PC-9 (cell line): Measurements from ENCODE around the gene IKZF1. TPM values are rescaled to one million over a fixed set of nuclear protein-coding genes. Genes with fewer than 3 reads are reported as not detected.

Source experiments
- BruUV-seq: library from RNA; stranded (reverse); fragments of 400-500 nt; replicated peaks from 2 replicates; lab custom pipeline; 2021; lab: Mats Ljungman, UMichigan
- CTCF ChIA-PET: fragments of 300-600 bp; sonication (Branson Sonifier 250); formaldehyde crosslinking; loops from one replicate; lab custom pipeline; 2022; ENCODE audit warnings: antibody characterized with exemption; lab: Charles Lee
- POLR2A ChIA-PET: fragments of 300-600 bp; sonication (Branson Sonifier 250); formaldehyde crosslinking; loops from one replicate; lab custom pipeline; 2022; ENCODE audit warnings: antibody characterized with exemption; ENCODE audit not compliant: unreplicated experiment; lab: Charles Lee
- DNase-seq, 2 experiments: peaks; one replicate each; pipeline versions ENCODE4 v3.0.0 to v3.0.0-alpha.2; 2015 to 2022; ENCODE audit warnings: mixed read lengths in 1 of 2
- H2AFZ ChIP-seq: fragments of 200-600 bp; sonication (generic); 2 replicates; pipeline ENCODE4 v1.8.1; 2017; ENCODE audit warnings: antibody characterized with exemption
- H3F3A ChIP-seq: fragments of 200-600 bp; sonication (generic); 2 replicates; pipeline ENCODE4 v1.8.1; 2017; ENCODE audit warnings: antibody characterized with exemption, mild to moderate bottlenecking, low read depth; ENCODE audit not compliant: insufficient read depth
- H3K27ac ChIP-seq: fragments of 200-600 bp; sonication (generic); 2 replicates; pipeline ENCODE4 v1.6.1; 2016; ENCODE audit warnings: mixed run types
- H3K27me3 ChIP-seq: fragments of 200-600 bp; sonication (generic); 2 replicates; pipeline ENCODE4 v1.6.1; 2016; ENCODE audit warnings: low read depth, mixed run types; ENCODE audit not compliant: insufficient read depth
- H3K36me3 ChIP-seq: fragments of 200-600 bp; sonication (generic); 2 replicates; pipeline ENCODE4 v1.6.1; 2016; ENCODE audit warnings: low read depth, mixed run types
- H3K4me1 ChIP-seq: fragments of 200-600 bp; sonication (generic); replicated peaks from 2 replicates; pipeline ENCODE4 v1.6.1; 2016; ENCODE audit warnings: mixed run types; ENCODE audit not compliant: insufficient read depth
- H3K4me2 ChIP-seq: fragments of 200-600 bp; sonication (generic); 2 replicates; pipeline ENCODE4 v1.6.1; 2017; ENCODE audit warnings: mixed run types
- H3K4me3 ChIP-seq: fragments of 200-600 bp; sonication (generic); 2 replicates; pipeline ENCODE4 v1.6.1; 2016; ENCODE audit warnings: mixed run types
- H3K79me2 ChIP-seq: fragments of 200-600 bp; sonication (generic); 2 replicates; pipeline ENCODE4 v1.6.1; 2017; ENCODE audit warnings: low read depth, mixed run types
- H3K9me2 ChIP-seq: fragments of 200-600 bp; sonication (generic); 2 replicates; pipeline ENCODE4 v1.8.1; 2017; ENCODE audit warnings: mild to moderate bottlenecking; ENCODE audit not compliant: insufficient read depth
- H3K9me3 ChIP-seq: fragments of 200-600 bp; sonication (generic); 2 replicates; pipeline ENCODE4 v1.8.1; 2016; ENCODE audit warnings: low read depth; ENCODE audit not compliant: insufficient read depth
- H4K20me1 ChIP-seq: fragments of 200-600 bp; sonication (generic); 2 replicates; pipeline ENCODE4 v1.8.1; 2017; ENCODE audit not compliant: insufficient read depth
- EZH2 ChIP-seq: fragments of 200-600 bp; sonication (generic); IDR thresholded peaks from 2 replicates; pipeline ENCODE4 v1.8.0; 2017; ENCODE audit warnings: antibody characterized with exemption, low read depth
- intact Hi-C: fragments of 100-400 bp; cut with micrococcal nuclease; formaldehyde crosslinking; loops from one replicate; pipeline ENCODE4 v1.10.0; 2022; ENCODE audit not compliant: unreplicated experiment
- total RNA-seq: library from RNA; stranded (reverse); gene quantifications from 2 replicates; pipeline ENCODE4 v1.2.3, GENCODE V29; 2021
- TF ChIP-seq, protein P1 (sequence below): fragments of 200-600 bp; sonication (generic); conservative IDR thresholded peaks from 2 replicates; pipeline ENCODE4 v1.6.1; 2017; ENCODE audit warnings: mixed run types, antibody characterized with exemption, mild to moderate bottlenecking, moderate library complexity

The IKZF1 gene
- total RNA-seq, 1 experiment from 2014 or later, result not detected

DNA sequence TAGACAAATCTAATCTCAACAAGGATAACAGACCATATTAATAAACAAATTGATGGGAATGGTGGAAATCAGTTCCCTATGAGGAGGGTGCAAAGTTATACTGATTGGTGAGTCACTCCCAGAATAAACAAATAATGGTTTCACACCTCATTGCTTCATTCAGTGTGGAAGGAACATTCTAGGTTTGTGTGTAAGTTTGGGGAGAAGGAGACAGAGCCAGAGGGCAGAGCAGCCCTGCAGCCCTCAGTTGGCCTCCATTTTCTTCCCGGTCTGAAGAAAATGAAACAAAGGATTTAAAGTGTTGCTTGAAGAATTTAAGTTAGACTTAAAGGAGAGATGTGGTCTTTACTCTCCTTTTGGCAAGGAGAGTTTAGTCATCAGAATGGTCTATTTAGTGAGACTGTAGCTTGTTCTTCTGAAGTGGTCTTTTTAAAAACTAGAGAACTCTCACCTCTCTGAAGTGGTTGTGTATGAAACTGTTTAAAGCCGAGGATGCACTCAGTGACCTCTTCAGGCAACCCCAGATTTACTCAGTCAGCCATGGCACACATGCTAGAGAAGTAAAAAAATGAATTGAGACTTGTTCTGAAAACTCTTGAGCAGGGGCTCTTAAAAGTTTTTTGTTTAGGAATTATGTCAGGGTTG lies 27.2 kb downstream of the IKZF1 start:
- Histone ChIP-seq H3K9me3 (no peaks in the 10 kb centered on the region), H3K4me2 (no peak overlapping the region), H3K4me1 (no peaks in the 10 kb centered on the region), H3K79me2 (no peaks in the 10 kb centered on the region), H3K27me3 (peaks cover 74% of the 10 kb centered on the region), H4K20me1 (no peaks in the 10 kb centered on the region), H3F3A (peaks cover 12% of the 10 kb centered on the region; the same call in 1 of the 2 replicates), H3K4me3 (no peak overlapping the region), H3K9me2 (no peaks in the 10 kb centered on the region), H3K36me3 (no peaks in the 10 kb centered on the region), H3K27ac (no peak overlapping the region), H2AFZ (no peak overlapping the region)
- no TSS peak for BruUV-seq
- TF ChIP-seq EZH2, result no peak
- TF ChIP-seq, protein P1, sequence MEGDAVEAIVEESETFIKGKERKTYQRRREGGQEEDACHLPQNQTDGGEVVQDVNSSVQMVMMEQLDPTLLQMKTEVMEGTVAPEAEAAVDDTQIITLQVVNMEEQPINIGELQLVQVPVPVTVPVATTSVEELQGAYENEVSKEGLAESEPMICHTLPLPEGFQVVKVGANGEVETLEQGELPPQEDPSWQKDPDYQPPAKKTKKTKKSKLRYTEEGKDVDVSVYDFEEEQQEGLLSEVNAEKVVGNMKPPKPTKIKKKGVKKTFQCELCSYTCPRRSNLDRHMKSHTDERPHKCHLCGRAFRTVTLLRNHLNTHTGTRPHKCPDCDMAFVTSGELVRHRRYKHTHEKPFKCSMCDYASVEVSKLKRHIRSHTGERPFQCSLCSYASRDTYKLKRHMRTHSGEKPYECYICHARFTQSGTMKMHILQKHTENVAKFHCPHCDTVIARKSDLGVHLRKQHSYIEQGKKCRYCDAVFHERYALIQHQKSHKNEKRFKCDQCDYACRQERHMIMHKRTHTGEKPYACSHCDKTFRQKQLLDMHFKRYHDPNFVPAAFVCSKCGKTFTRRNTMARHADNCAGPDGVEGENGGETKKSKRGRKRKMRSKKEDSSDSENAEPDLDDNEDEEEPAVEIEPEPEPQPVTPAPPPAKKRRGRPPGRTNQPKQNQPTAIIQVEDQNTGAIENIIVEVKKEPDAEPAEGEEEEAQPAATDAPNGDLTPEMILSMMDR, result no peak
- intact Hi-C loops, result no loop called here
- DNase-seq, result no peak
- POLR2A ChIA-PET, result no interaction called here
- CTCF ChIA-PET, result no interaction called here

DNA sequence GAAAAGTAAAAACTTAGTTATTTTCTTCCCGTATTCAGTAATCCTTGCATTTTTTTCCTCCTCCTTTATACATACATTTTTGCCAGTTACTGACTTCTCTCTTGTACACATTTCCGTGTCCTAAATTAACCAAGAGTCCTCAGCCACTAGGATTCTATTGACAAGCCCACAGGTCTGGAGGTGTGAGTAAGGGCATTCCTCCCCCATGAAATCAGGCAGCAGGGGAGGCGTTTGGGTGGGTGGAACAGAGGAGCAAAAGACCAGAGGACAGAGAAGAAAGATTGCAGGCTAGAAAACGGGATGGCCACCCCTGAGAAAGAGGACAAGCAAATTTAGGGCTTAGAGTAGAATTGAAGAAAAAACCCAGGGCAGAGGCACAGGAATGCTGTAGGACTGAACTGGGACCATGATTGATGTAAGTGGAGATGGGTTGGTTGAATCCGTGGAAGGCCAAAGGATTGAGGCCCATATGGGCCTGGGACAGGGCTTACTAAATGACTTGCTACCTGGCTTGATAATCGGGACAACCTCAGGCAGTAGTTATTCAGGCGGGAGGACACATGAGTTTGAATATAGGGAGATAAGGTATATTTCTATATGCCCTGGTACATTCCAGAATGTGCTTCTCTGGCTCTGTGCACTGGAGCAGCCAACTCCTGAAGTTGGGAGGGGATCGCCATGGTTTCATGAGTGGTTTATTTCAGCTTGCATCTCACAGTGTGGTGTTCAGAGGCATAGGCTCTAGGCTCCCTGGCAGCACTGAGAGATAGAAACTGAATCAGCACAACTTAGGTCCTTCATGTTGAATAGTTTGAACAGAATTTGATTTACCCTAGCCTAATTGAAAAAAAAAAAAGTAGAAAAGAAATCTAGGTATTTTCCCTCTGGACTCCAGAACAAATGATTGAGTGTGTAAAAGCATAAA lies 28.0 kb downstream of the IKZF1 start:
- Histone ChIP-seq H3K36me3 (no peaks in the 10 kb centered on the region), H3F3A (peaks cover 12% of the 10 kb centered on the region; the same call in 1 of the 2 replicates), H3K9me2 (no peaks in the 10 kb centered on the region), H3K27me3 (peaks cover 74% of the 10 kb centered on the region), H3K4me2 (no peak overlapping the region), H3K4me1 (no peaks in the 10 kb centered on the region), H2AFZ (no peak overlapping the region), H3K27ac (no peak overlapping the region), H3K4me3 (no peak overlapping the region), H3K9me3 (no peaks in the 10 kb centered on the region), H3K79me2 (no peaks in the 10 kb centered on the region), H4K20me1 (no peaks in the 10 kb centered on the region)
- ChIA-PET POLR2A (no interaction called here), CTCF (no interaction called here)
- BruUV-seq, result no TSS peak
- no peak for DNase-seq
- intact Hi-C loops, result no loop called here
- TF ChIP-seq, protein P1, result no peak
- no peak for TF ChIP-seq EZH2

DNA sequence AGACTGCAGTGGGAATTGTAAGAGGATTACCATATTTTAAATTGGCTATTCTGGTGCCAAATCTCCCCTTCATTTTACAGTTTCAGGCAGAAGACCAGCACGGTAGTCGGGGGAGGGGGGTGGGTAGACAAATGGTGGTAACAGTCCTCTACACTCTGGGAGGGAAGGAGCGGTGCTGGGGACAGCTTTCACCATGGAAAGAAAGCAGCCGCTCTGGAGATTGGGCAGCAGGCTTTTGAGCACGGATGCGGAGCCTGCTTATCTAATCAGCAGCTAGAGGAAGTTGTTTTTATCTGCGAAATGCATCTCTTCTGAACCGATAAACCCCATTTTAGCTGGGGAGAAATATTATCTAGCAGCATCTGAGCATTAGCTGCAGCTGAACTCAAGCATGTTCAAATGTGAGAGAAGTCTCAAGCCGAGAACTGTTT lies 28.7 kb downstream of the IKZF1 start:
- no peak overlapping the region for H3K4me2 ChIP-seq
- no peaks in the 10 kb centered on the region for H3K9me2 ChIP-seq
- BruUV-seq, result no TSS peak
- H3K79me2 ChIP-seq, result no peaks in the 10 kb centered on the region
- peaks cover 12% of the 10 kb centered on the region; the same call in 1 of the 2 replicates for H3F3A ChIP-seq
- no peaks in the 10 kb centered on the region for H3K36me3 ChIP-seq
- no peak overlapping the region for H2AFZ ChIP-seq
- no peak overlapping the region for H3K27ac ChIP-seq
- TF ChIP-seq EZH2, result no peak
- TF ChIP-seq, protein P1, result no peak
- no peaks in the 10 kb centered on the region for H3K9me3 ChIP-seq
- intact Hi-C loops, result no loop called here
- H4K20me1 ChIP-seq, result no peaks in the 10 kb centered on the region
- H3K27me3 ChIP-seq, result peaks cover 74% of the 10 kb centered on the region
- POLR2A ChIA-PET, result no interaction called here
- H3K4me1 ChIP-seq, result no peaks in the 10 kb centered on the region
- no peak overlapping the region for H3K4me3 ChIP-seq
- DNase-seq, result no peak
- CTCF ChIA-PET, result no interaction called here
